GM21619 (cell line): ENCODE measurements around the gene TMEM272.

Experiments
- ATAC-seq: cut with Tn5 transposase; IDR thresholded peaks from one replicate; pipeline ENCODE4 v1.9.1; 2021; ENCODE audit not compliant: unreplicated experiment

Gene TMEM272

DNA sequence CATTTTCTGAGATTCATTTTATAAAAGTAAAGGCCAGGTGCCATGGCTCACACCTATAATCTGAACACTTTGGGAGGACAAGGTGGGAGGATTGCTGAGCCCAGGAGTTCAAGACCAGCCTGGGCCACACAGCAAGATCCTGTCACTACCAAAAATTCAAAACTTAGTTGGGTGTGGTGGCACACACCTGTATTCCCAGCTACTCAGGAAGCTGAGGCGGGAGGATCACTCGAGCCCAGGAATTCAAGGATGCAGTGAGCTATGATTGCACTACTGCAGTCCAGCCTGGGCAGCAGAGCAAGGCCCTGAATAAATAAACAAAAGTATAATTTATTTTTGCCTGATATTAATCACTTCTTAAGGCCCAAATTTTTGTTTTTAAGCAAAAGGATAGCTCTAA, 81.5 kb downstream of the TMEM272 start:
- ATAC-seq: no peak
